Omental fat pad (tissue), 4 donors: ENCODE data around the gene MYH7. TPM values are rescaled to one million over a fixed set of nuclear protein-coding genes. Genes with fewer than 3 reads are reported as not detected.

Experiments used
- ATAC-seq: fragments of 150-250 bp; one replicate; pipeline ENCODE4 v1.9.1; 2016; ENCODE audit warnings: mild to moderate bottlenecking, moderate library complexity; ENCODE audit not compliant: low FRiP score
- DNase-seq: peaks from one replicate; pipeline ENCODE4 v3.0.0-alpha.2; 2019; ENCODE audit warnings: low spot score
- total RNA-seq, 4 donors: library from RNA; depleted of rRNA; stranded (reverse); fragments of >200 nt; gene quantifications; one replicate each; pipeline ENCODE4 v1.1.0, GENCODE V29; 2016
- TF ChIP-seq, protein P1 (sequence below), 3 donors: fragments of 450-650 bp; IDR thresholded peaks; one replicate each; pipeline ENCODE4 v1.5.1; 2016 to 2017; ENCODE audit warnings: antibody characterized with exemption in 3 of 3, mild to moderate bottlenecking in 3 of 3, moderate library complexity in 2 of 3

MYH7 gene
- total RNA-seq, 4 donors from 2014 or later, result not detected

DNA sequence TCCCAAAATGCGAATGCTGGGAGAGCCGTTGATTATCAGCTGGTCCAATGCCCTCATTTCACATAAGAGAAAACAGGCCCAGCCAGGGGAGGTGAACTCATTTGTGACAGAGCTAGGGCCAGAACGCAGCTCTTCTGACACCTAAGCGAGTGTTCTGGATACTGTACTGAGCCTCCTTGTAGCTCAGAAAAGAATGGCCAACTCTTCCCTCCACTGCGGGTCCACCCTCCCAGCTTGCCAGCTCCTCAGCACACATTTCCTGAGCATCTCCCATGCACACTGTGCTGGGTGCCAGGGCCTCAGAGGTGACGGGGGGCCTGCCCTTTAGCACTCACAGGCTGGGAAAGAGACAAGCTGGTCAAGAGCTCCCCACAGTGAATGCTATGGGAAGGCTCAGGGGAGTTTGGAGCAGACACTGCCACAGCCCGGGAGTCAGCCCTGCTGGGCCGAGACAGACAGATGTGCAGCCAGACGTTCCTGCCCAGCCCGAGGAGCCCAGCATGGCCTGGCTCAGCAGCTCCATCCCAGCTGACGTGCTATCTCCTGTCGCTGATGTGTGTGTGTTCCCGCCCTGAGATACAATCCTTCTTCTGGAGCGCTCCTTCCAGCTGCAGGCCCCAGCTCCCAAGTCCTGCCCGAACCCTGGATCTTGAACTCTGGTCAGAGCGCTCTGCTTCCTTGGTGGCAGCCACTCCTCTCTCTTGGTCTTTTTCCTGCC, 55.1 kb downstream of the MYH7 start:
- DNase-seq (no peak), ATAC-seq (peak; percentile 12)
- TF ChIP-seq, protein P1, sequence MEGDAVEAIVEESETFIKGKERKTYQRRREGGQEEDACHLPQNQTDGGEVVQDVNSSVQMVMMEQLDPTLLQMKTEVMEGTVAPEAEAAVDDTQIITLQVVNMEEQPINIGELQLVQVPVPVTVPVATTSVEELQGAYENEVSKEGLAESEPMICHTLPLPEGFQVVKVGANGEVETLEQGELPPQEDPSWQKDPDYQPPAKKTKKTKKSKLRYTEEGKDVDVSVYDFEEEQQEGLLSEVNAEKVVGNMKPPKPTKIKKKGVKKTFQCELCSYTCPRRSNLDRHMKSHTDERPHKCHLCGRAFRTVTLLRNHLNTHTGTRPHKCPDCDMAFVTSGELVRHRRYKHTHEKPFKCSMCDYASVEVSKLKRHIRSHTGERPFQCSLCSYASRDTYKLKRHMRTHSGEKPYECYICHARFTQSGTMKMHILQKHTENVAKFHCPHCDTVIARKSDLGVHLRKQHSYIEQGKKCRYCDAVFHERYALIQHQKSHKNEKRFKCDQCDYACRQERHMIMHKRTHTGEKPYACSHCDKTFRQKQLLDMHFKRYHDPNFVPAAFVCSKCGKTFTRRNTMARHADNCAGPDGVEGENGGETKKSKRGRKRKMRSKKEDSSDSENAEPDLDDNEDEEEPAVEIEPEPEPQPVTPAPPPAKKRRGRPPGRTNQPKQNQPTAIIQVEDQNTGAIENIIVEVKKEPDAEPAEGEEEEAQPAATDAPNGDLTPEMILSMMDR (IDR thresholded peaks at IDR 0.05), result no peak

DNA sequence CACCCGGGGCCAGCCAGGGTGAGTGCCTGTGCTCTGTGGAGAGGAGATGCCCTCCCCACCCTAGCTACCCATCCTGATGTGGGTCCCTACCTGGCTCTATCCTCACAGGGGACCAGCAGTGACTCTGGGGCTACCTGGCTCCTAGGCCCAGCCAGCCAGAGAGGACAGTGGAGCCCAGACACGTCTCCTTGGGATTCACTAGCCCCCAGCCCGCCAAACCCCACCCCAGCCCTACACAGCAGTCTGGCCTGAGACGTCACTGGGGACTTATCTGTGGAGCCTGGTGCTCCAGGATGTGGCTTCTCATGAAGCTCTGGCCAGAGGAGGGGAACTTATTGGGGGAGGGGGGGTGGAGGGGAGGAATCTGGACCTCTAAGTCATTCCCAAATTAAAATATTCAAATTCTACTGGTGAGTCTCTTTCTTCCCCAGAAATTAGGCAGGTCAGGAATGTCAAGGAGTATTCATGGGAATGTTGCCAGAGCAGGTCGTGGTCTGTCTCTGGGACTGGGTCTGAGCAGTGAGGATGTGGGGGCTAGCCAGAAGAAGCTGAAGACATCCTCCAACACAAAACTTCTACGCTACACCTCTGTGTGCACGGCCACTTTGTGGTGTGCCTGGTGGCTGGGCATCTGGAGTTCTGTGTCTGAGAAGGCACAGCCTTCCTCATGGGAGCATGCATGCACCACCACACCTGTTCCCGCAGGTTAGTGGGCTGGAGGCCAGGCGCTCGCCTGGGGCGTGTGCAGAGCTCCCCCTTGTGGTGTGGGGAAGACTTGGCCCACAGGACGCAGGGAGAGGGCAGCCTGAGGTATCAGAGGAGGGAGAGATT, 55.9 kb downstream of the MYH7 start:
- ATAC-seq (peak; percentile 54), DNase-seq (no peak)
- TF ChIP-seq, protein P1 (IDR thresholded peaks at IDR 0.05), result peak in 1 of 3 donors; percentile 66

DNA sequence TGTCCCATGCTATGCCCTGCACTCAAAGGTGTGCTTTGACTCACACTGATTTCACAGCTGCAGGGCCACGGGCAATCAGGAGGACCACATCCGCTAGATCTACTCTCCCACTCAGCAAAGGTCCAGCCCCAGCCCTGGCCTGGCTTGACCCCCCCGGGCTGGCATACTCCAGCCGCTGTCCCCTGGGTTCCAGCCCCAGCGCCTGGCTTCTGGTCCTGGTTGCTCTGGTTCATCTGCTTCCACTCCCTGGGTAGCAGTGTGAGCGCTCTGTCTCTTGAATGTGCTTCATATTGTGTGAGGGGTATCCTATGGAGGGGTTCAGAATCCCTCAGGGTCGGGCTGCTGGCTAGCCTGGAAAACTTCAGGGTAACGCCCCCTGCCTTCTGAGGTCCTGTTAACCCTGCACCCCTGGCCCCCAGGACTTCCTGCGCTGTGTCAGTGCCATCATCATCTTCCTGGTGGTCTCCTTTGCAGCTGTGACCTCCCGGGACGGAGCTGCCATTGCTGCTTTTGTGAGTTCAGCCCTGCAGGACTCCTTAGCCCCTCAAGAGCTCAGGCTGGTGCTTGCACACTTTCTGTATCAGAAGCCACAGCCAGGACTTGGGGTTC, 56.7 kb downstream of the MYH7 start:
- ATAC-seq (no peak), DNase-seq (no peak)
- TF ChIP-seq, protein P1 (IDR thresholded peaks at IDR 0.05), result no peak

DNA sequence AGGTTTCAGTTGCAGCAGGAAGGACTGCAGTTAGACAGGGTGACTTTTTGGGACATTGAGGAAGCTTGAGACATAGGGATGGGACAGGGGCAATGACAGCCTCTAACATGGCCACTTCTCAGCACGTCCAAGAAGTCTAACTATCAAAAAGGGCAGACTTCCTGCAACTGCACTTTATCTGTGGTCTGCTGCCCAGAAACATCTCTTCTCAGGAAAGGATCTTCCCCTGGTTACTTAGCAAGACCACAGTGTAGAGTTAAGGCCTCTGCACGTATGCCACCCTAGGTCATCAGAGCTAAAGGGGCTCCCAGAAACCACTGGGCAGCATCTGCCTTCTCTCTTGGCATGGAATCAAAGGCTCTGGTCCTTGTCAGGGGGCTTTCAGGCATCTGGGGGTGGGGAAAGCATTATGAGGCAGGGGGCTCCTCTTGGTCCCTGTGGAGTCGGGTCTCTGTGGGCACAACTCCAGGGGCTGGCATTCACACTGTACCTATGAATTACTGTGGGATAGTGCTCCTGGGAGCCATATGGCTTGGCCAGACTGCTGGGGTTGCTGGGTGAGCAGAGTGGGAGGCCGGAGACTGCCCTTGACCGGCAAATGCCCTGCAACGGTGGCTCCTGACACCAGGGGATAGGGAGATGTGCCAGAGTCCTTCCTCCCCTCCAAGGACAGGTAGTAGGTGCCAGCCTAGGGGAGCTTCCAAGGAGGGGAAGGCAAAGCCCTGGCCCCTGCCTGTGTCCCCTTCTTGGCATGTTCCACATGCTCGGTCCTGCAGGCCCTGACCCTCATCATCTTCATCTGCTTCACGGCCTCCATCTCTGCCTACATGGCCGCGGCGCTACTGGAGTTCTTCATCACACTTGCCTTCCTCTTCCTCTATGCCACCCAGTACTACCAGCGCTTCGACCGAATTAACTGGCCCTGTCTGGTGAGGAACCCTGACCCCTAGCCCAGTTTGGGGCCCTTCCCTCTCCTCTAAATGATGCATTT, 57.6 kb downstream of the MYH7 start:
- TF ChIP-seq, protein P1 (IDR thresholded peaks at IDR 0.05), result no peak
- DNase-seq (no peak), ATAC-seq (no peak)

DNA sequence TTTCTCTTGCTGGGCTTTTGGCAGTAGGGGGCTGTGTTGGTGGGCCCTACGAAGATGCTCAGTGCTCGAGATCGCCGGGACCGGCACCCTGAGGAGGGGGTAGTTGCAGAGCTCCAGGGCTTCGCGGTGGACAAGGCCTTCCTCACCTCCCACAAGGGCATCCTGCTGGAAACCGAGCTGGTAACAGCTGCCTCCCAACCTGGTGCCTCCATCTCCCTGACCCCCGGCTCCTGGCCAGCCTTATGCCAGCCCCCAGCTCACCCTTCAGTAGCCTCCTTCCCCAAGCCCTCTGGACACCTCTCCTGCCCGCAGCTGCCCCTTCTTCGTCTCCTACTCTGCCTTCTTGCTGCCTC, 58.3 kb downstream of the MYH7 start:
- DNase-seq (no peak), ATAC-seq (no peak)
- TF ChIP-seq, protein P1 (IDR thresholded peaks at IDR 0.05), result no peak

DNA sequence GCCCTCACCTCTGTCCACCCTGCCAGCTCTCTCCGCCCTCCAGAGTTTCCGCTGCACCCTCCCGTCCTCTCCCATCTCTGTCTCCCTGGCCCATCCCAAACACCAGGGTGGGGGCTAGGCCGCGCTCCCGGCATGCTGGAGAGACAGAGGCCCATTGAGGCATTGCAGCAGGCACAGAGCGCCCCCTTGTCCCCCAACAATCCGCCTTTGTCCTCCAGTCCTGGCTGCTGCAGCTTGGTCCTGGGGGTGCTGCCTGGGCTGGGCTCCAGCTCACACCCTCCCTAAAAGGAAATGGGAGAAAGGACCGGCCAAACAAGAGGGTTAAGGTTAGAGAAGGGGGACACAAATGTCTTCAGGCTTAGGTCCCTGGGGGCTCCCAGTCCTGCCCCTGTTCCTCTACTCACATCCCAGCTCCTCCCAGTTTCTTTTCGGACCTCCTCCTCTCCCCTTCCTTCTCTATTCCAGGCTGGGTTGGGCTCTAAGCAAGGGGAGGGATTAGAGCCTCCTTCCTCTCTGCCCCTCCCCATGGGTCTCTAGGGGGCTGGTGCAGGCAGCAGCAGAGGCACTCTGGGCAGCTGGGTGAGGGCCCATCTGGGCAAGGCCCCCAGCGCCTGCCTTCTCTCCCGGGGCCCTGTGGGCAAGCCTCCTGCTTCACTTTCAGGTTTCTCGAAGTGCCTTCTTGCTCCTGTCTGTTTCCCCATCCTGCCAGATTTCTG, 58.8 kb downstream of the MYH7 start, which contains the start of gene CMTM5:
Gene CMTM5 (plus strand): TSS at position 565 of the 716 bp plus-strand sequence. CDS start 206 bp downstream, outside the sequence.
- DNase-seq, result no peak

More for the DNA sequence above, 58.8 kb downstream of the MYH7 start, which contains the start of gene CMTM5:
- TF ChIP-seq, protein P1 (IDR thresholded peaks at IDR 0.05), result no peak
- ATAC-seq, result no peak
